Left lung (tissue), 10 donors: ENCODE data around the gene ADM2. TPM values are rescaled to one million over a fixed set of nuclear protein-coding genes. Genes with fewer than 3 reads are reported as not detected.

ENCODE experiments used
- ATAC-seq: fragments of 200-7000 bp; cut with Tn5 transposase; one replicate; pipeline ENCODE4 v1.9.1; 2020; ENCODE audit warnings: moderate library complexity
- DNase-seq, 4 donors: peaks; one replicate each; pipeline ENCODE4 v3.0.0-alpha.2; 2013 to 2020
- H3K27ac ChIP-seq, 2 donors: fragments of 200-600 bp; sonication (generic) in 1 of 2; one replicate each; pipeline versions ENCODE4 v1.5.0 to v1.8.0; 2020 to 2021
- H3K27me3 ChIP-seq, 2 donors: fragments of 200-600 bp; sonication (generic) in 1 of 2; one replicate each; pipeline versions ENCODE4 v1.5.0 to v1.8.0; 2020 to 2021
- H3K36me3 ChIP-seq, 2 donors: fragments of 200-600 bp; sonication (generic) in 1 of 2; one replicate each; pipeline versions ENCODE4 v1.5.0 to v1.8.0; 2020 to 2021
- H3K4me1 ChIP-seq, 2 donors: fragments of 200-600 bp; one replicate each; pipeline ENCODE4 v1.8.0; 2021
- H3K4me3 ChIP-seq, 2 donors: fragments of 200-600 bp; sonication (generic) in 1 of 2; one replicate each; pipeline versions ENCODE4 v1.5.0 to v1.8.0; 2020 to 2021; ENCODE audit warnings: mild to moderate bottlenecking in 1 of 2
- H3K9me3 ChIP-seq, 2 donors: fragments of 200-600 bp; sonication (generic) in 1 of 2; one replicate each; pipeline versions ENCODE4 v1.5.0 to v1.8.0; 2020 to 2021
- CTCF ChIP-seq, 2 donors: fragments of 200-600 bp; sonication (generic) in 1 of 2; IDR thresholded peaks; one replicate each; pipeline versions ENCODE4 v1.5.0 to v1.8.0; 2021; ENCODE audit warnings: antibody characterized with exemption in 2 of 2
- intact Hi-C, 2 donors: fragments of 100-400 bp; cut with DNase I; formaldehyde crosslinking; loops; one replicate each; pipeline versions ENCODE4 v1.11.2 to v1.14.2; 2022
- polyA plus RNA-seq, 6 donors: library from polyadenylated mRNA; unstranded; fragments of 120-200 nt; gene quantifications; one replicate each; pipeline ENCODE4 v1.2.1, GENCODE V29; 2013; ENCODE audit not compliant: insufficient read length in 6 of 6
- total RNA-seq, 2 donors: library from RNA; stranded (reverse); fragmentation: NEBNext Ultra II Directional; extraction: Animal tissue kit (Norgen Biotek cat#: 25700); gene quantifications; one replicate each; pipeline ENCODE4 v1.2.1, GENCODE V29; 2021
- donor health status: DM: no; HTN: yes; CAD: no.
- donor health status: DM: no; HTN: no; CAD: no.

Gene ADM2
- total and polyA plus RNA-seq, 8 donors = 0.29 to 3.5 (median 0.65) TPM

- Histone ChIP-seq H3K27ac (no peak overlapping the region), H3K27me3 (no peaks in the 10 kb centered on the region), H3K4me1 (peaks cover 19 to 32% of the 10 kb centered on the region in 2 donors), H3K36me3 (peaks cover 0 to 70% of the 10 kb centered on the region in 2 donors), H3K4me3 (no peak overlapping the region), H3K9me3 (no peaks in the 10 kb centered on the region)
- ATAC-seq (no peak), DNase-seq (peak in 1 of 4 donors; percentile 73)
- intact Hi-C loops = no loop called here
- TF ChIP-seq CTCF (IDR thresholded peaks at IDR 0.05) = no peak
Measured at GRCh38 chr22:50522806-50523438, 41.6 kb downstream of the ADM2 start.

- intact Hi-C loops = no loop called here
- TF ChIP-seq CTCF (IDR thresholded peaks at IDR 0.05) = no peak
- Histone ChIP-seq H3K9me3 (no peaks in the 10 kb centered on the region), H3K36me3 (peaks cover 0 to 70% of the 10 kb centered on the region in 2 donors), H3K27ac (no peak overlapping the region), H3K27me3 (no peaks in the 10 kb centered on the region), H3K4me3 (no peak overlapping the region), H3K4me1 (peaks cover 19 to 37% of the 10 kb centered on the region in 2 donors)
- no peak for ATAC-seq
- DNase-seq = peak in 1 of 4 donors; percentile 63
Measured at GRCh38 chr22:50523458-50523805, 42.1 kb downstream of the ADM2 start.

- H3K4me3 ChIP-seq = peak overlapping the region; percentile 85 to 86
- intact Hi-C loops = no loop called here
- H3K36me3 ChIP-seq = peaks cover 0 to 70% of the 10 kb centered on the region in 2 donors
Measured at GRCh38 chr22:50523806-50524675, 42.7 kb downstream of the ADM2 start.

GRCh38 chr22:50524676-50525103 lies 43.3 kb downstream of the ADM2 start:
- DNase-seq (no peak), ATAC-seq (peak; percentile 0)
- Histone ChIP-seq H3K9me3 (no peaks in the 10 kb centered on the region), H3K36me3 (peaks cover 0 to 67% of the 10 kb centered on the region in 2 donors), H3K27me3 (no peaks in the 10 kb centered on the region), H3K27ac (peak overlapping the region; percentile 99), H3K4me3 (peak overlapping the region; percentile 85 to 86), H3K4me1 (peaks cover 19 to 46% of the 10 kb centered on the region in 2 donors)
- intact Hi-C loops = no loop called here
- TF ChIP-seq CTCF (IDR thresholded peaks at IDR 0.05) = no peak

More at GRCh38 chr22:50523806-50524675, 42.7 kb downstream of the ADM2 start:
- ATAC-seq = no peak
- Histone ChIP-seq H3K4me1 (peaks cover 19 to 43% of the 10 kb centered on the region in 2 donors), H3K27ac (peak overlapping the region; percentile 99), H3K9me3 (no peaks in the 10 kb centered on the region), H3K27me3 (no peaks in the 10 kb centered on the region)
- TF ChIP-seq CTCF (IDR thresholded peaks at IDR 0.05) = no peak
- DNase-seq = peak in 1 of 4 donors; percentile 79
